GM10847 (cell line): ENCODE measurements around the gene WWOX.

ENCODE experiments used
- POLR2A ChIP-seq: IDR thresholded peaks from 2 replicates; pipeline ENCODE4 v1.6.1; 2011; ENCODE audit not compliant: insufficient read length; ENCODE audit errors: extremely low read depth

Gene WWOX

GRCh38 chr16:78789561-78789960 lies 690.1 kb downstream of the WWOX start:
- TF ChIP-seq POLR2A = no peak

GRCh38 chr16:78791011-78791410 lies 691.6 kb downstream of the WWOX start:
- no peak for TF ChIP-seq POLR2A

GRCh38 chr16:78791926-78792325 lies 692.5 kb downstream of the WWOX start:
- TF ChIP-seq POLR2A = no peak

DNA sequence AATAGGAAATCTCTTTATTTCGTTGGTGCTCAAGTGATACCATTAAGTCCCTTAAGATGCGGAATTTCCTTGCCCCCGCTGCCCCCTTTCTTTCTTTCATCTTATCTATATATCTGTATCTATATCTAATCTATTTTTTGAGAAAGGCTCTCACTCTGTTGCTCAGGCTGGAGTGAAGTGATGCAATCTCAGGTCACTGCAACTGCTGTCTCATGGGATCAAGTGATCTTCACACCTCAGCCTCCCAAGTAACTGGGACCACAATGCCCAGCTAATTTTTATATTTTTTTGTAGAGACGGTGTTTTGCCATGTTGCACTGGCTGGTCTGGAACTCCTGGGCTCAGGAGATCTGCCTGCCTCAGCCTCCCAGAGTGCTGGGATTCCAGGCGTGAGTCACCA lies 693.5 kb downstream of the WWOX start:
- no peak for TF ChIP-seq POLR2A

GRCh38 chr16:78794581-78795250 lies 695.3 kb downstream of the WWOX start:
- no peak for TF ChIP-seq POLR2A

DNA sequence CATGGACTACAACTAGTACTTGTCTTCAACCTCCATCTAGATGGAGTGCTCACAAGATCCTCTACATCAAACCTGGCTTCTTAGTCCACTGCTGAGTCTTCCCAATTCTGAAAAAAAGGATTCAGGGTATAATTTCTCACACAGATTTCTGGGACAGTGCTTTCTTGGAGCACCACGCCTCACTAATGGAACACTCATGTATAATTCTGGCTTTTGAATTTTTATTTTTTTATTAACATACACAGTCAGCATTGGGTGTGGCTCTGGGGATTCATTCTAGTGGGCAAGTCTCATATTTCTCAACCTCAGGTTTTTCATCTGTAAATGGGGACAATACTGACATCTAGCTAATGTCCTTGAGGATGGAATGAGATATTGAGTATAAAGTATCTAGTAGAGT lies 696.0 kb downstream of the WWOX start:
- no peak for TF ChIP-seq POLR2A

- TF ChIP-seq POLR2A = no peak
Observed at GRCh38 chr16:78796221-78796866, 696.9 kb downstream of the WWOX start.

- TF ChIP-seq POLR2A = no peak
Observed at GRCh38 chr16:78799429-78799828, 700.0 kb downstream of the WWOX start.

- TF ChIP-seq POLR2A = no peak
Observed at GRCh38 chr16:78800523-78800922, 701.1 kb downstream of the WWOX start.

- TF ChIP-seq POLR2A = no peak
Observed at GRCh38 chr16:78804058-78804735, 704.7 kb downstream of the WWOX start.

DNA sequence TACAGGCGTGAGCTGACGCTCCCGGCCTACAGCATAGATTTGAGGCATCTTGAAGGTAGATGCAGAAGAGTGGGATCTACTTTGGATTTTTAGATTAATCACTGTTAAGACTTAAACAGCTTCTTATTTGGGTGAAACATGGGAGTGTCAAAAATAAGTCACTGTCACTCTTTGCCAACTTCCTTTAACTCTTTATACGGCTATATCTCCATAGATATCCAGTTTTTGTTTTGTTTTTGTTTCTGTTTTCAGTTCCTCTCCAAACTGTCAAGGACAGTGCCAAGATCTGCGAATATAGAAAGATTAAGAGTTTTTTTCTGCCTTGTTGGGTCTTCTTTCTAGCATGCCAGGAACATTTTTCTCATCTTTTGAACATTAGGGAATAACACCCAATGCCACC lies 706.1 kb downstream of the WWOX start:
- TF ChIP-seq POLR2A = no peak

- TF ChIP-seq POLR2A = no peak
Observed at GRCh38 chr16:78811247-78811646, 711.8 kb downstream of the WWOX start.

- no peak for TF ChIP-seq POLR2A
Observed at GRCh38 chr16:78812582-78812981, 713.1 kb downstream of the WWOX start.

DNA sequence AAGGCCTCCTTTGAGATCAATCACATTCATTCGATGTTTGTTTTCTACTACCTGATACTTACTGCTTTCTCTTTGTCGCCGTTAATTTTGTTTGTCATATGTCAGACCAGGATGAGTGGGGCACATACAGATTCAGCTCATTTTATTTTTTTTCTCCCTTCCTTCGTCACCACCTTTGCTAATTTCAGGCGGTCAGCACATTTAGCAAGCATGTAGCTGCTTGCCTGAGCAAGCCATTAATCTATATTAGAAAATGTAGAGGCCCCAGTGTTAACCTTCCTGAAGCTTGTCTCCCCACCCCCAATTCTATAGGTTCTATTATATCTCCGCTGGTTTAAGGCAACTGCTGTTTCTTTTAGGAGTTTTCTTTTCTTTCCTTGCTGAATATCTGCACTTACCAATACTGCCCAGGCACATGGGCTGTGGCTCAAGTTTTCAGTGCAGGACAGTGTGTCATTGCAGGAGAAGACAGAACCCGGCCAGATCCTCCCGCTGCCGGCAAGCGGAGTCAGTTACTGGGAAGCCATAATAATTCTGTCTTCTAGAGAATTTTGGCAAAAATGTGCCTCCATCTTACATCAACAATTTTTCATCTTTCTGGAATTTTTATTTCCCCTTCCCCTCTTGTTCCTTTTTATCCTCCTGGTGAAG lies 714.3 kb downstream of the WWOX start:
- TF ChIP-seq POLR2A = no peak

GRCh38 chr16:78815713-78816112 lies 716.3 kb downstream of the WWOX start:
- TF ChIP-seq POLR2A = no peak
